ENCODE data around the gene SERPINB10. TPM values are rescaled to one million over a fixed set of nuclear protein-coding genes. Genes with fewer than 3 reads are reported as not detected.
"Not testable (repeated sequence)": the region's sequence is repeated elsewhere in the genome, so short reads cannot be mapped to it uniquely, and the experiment has no call there.

SERPINB10 gene
- total RNA-seq, 1 donor from 2014 or later = not detected

DNA sequence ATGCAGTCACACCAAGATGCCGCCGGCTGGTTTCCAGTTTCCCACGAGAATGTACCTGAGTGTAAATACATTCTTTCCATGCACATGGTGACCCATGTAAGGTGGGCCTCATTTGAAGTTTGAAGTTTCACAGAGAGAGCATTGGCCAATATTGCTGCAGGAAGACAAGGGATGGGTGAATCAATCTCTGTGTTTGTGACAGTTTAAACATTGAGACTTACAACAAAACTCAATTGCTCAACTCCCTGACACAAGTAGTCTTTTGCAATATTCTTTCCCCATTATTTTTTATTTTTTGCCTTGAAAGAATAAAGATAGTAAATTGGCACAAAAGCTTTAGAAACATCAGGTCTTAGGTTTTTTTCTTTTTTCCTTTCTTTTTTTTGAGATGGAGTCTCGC is 15.2 kb upstream of the SERPINB10 start:
- no peak for DNase-seq

DNA sequence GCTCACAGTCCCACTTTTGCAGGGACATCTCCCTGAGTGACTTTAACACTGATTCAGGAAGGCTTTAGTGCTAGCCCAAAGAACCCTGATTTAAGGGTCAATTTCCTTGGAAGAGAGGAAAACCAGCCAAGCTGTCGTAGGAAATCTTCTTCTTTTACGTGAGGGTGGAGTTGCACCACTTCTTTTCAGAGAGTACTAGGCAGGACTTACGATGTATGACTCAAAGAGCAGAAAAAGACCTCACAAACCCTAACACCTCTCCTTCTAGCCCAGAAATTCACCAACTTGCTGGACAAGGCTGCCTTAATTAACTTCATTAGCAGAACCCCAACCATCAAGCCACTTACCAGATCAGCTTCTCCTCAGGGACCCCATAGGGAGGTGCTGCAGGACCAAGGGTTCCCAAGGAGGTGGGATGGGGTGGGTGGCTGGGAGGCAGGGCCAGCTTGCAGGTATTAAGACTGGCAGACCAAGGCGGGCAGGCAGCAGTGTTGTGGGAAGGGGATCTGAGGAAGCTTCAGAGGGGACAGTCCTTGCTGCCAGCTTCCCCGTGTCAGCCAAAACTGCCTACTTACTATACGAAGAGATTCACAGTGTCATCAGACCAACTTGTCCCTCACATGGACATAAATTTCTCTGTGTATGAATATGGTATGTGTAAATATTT is 13.5 kb upstream of the SERPINB10 start:
- no peak for DNase-seq

DNA sequence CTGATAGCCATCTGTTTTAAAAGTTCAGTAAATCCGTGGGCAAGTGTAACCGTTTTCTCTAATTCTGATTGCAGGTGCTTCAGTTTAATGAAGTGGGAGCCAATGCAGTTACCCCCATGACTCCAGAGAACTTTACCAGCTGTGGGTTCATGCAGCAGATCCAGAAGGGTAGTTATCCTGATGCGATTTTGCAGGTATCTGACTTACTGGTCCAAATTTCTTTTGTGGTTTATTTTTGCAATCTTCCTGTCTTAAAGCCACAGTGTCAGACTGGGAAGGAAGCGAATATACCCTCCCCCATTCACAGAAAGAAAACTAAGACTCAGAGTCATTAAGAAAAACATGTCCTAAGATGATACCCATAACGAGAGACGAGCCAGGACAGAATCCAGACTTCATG is 12.6 kb upstream of the SERPINB10 start:
- no peak for DNase-seq

DNA sequence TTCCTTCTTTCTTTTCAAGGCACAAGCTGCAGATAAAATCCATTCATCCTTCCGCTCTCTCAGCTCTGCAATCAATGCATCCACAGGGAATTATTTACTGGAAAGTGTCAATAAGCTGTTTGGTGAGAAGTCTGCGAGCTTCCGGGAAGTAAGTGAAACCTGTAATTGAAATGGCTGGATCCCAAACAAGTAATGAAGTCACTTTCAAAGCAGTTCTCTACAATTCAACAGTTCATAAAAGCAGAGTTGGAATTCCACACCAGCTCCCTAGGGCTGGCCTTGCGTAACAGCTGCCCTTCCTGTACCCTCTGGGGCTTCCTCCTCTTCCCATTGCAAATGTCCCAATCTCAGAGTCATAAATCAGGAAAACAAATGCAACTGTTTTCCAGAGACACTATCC is 10.7 kb upstream of the SERPINB10 start:
- peak; percentile 5 for DNase-seq

DNA sequence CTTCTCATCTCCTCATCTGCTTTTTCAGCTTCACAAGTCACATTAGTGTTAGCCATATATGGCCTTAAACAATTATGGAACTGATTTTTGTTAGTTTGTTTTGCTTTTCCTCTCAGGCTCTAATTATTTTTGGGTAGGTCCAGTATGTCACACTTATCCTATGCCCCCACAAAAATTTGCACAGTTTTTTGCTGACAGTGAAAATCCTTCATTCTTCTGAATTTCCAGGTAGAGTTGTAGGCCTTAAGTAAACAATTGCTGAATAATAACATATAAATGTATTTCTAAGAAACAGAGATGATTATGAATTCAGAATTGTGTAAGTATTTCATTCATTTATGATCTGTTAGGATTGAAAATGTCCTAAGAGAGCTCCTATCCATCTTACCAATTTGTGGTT is 8.6 kb upstream of the SERPINB10 start:
- no peak for DNase-seq

DNA sequence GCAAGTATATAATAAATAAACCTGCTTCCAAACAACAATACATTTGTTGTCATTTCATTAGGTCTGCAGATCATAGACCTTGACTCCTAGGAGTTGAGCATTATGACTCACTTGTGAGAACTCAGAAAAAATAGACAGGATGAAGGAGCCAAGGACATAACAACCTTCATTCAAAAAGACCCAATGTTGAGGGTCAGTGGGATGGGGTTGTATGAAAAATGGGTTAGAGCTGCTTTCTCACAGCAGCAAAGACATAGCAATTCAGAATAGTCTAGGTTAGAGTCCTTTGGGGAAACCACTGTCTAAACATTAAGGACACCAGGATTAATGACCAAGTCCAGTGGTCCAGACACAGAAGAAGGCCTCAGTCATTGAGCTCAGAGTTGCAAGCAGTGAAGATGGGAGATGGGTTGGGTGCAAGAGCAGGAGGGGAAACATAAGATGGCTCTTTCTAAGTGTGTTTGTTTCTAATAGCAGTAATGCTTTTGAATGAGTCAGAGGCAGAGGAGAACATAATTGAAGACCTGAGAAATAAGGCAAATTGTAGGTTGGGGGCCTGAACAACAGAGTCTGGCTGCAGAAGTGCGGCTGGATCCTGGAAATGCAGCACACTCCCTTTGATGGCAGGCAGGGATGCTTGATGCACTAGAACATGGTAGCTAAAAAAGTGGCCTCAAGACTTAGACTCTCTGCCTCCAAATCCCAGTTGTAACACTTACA is 3.7 kb upstream of the SERPINB10 start:
- DNase-seq = no peak

DNA sequence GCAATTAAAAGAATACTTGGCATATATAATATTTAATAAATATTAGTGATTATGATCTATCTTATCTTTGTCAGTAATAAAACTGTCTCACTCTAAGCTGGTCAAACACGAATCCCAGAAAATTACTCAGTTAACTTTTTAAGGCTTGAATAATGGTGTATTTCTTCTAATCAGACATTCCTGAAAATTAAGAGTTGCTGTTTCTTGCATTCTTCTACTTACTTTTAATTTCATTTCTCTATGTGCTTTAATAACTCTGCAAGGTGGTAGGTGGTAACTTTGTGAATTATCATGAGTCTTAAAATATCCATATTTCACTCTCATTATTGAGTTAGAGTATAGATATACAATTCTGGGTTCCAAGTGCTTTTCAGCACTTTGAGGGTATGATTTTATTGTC is 3.1 kb upstream of the SERPINB10 start:
- DNase-seq = no peak

DNA sequence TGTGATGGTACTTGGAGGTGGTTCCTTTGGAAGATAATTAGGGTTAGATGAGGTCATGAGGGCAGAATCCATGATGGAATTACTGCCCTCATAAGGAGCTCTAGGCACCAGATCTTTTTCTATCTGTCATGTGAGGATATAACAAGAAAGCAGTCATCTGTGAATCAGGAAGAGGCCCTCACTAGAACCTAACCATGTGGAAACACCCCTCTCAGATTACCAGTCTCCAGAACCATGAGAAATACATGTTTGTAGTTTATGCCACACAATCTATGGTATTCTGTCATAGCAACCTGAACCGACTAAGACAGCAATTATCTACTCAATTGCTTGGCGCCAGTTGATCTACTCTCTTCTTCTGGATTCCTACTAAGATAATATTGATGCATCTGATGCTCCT is 2.4 kb upstream of the SERPINB10 start:
- DNase-seq = no peak

DNA sequence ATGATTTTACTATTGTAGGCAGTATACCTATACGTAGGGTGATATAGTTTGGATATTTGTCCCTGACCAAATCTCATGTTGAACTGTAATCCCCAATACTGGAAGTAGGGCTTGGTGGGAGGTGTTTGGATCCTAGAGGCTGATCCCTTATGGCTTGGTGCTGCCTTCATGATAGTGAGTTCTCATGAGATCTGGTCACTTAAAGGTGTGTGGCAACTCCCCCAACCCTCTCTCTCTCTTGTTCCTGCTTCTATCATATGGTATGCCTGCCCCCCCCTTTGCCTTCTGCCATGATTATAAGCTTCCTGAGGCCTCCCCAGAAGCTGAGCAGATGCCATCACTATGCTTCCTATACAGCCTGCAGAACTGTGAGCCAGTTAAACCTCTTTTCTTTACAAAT is 1.7 kb upstream of the SERPINB10 start:
- no peak for DNase-seq

DNA sequence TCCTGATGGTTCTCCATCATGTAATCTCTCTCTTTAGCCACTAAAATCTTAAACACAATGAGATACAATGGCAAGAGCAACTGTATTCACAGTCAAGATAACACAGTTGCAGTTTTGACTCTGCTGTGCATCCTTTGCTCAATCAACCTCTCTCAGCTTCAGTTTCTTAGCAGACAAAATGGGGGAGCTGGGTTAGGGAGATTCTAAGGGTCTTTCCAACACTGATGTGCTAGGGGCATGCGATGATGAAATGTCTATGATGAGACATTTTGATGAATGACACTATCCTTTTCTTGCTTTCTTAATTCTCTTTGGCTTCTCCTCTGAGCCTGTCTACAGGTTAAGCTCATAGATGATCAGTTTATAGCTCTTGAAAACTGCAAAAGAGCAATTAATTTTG is 1.1 kb downstream of the SERPINB10 start:
- no peak for DNase-seq

DNA sequence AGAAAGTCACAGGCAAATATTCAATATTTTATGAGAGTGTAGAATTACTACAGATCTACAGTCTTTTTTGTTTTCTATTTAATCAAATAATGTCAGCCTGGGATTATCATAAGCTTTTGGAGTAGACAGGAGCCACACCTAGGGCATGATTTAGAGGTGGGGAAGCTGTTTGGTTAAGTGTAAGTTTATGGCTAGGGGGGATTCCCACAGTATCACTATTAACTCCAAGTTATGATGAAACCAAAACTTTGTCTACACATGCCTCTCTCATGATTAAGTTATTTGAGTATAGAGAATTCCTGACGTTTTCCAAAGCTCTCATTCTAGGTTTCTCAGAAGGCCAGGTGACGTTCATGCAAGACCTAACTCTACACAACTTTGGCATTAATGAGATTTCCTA is 2.1 kb downstream of the SERPINB10 start:
- no peak for DNase-seq

DNA sequence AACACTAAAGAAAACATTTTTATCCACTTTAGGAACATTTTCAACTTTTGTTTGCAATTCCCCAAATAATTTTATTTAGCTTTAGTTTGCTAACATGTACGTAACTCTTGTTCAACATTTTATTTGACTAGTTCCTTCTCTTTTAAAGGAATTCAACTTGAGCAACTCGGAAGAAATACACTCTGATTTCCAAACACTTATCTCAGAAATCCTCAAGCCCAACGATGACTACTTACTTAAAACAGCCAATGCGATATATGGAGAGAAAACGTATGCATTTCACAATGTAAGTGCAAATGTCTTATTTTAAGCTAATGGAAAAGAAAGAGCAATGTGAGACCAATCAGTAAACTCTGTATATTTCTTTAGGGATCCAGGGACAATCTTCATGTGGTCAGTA is 10.1 kb downstream of the SERPINB10 start:
- DNase-seq = no peak

DNA sequence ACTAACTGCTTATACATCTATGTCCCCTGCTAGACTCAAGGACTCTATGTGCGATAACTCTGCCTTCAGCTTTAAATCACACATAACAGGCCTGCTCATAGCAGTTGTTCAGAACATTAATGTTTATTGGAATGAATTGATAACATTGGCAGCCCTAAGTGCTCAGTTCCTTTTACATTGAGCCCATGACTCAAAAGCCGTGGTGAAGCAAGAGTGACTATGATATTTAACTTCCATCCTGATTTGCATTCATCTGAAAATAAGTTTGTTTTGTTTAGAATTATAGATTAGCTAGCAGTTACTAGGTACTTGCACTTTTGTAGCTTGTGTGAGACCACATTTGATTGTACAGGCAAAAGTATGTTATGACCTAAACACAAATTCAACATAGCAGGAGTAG is 14.3 kb downstream of the SERPINB10 start:
- no peak for DNase-seq

DNA sequence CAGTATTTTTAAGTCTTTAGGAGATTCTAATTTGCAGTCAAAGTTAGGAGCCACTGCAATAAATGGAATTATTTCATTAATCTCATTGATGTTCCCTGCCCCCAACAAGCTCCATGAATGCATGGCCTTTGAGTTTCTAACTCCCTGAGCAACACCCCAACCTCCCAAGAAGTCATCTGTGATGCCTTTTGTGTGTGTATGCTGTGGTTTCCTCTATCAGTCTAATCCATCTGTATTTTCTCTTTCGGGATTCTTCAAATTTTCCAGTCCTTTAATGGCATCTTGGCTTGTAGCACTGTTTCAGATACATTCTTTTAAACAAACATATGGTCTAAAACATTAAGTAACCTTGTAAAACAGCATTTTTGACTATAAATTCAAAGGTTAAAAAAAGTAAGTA is 16.8 kb downstream of the SERPINB10 start:
- no peak for DNase-seq

DNA sequence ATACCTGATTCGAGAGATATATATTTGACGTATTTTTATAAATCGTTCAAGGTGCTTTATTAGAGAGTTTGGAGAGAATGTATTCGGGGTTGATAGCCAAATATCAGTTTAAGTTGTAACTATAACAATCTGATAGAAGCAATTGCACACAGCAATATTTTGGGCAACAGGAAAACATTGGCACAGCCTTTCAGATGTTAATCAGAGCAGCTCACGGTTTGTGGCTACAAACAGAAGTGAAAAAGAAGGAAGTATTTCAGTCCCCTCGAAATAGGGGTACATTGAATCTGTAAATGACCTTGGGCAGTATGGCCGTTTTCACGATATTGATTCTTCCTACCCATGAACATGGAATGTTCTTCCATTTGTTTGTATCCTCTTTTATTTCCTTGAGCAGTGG is 20.6 kb downstream of the SERPINB10 start:
- DNase-seq = no peak

DNA sequence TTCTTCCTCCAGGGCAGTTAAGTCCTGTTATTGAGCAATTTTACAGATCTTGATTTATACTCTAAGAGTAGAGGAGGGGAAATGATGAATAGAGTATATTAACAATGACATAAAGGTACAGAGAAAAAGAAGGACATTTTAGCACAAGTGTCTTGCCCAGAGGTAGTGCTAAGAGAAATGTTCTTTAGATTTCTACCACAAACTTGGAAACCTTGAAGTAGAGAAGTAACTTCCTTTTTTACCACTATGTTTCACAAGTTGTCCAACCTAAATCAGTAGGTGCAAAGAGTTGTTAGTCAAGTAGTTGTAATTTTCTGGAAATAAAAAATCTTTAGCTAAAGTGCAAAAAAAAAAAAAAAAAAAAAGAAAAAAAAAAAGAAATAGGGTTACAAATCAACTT is 21.6 kb downstream of the SERPINB10 start:
- not testable (repeated sequence) for DNase-seq

DNA sequence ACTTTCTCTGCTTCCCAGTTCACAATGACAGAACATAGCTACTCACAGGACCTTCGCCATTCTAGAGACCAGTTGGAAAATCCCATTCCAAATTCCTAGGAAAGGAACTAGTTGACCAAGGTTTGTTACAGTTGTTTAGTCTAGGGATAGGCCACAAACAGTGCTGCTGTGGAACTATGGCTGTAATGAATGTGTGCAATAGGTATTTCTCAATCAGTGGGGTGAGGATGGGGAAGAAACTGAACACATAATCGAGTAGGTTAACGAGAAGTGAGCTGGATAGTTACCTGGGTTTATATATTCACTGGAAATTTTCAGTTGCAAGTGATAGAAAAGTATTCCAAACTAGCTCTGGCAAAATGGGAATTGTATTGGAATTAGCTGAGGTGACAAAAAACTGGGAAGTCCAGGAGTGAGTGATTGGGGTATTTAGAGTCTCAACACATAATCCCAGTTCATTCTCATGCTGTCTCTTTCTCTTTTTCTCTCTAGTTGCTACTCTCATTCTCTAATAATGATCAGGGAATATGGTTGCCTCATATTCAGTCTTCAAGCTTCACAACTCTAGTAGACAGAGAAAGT is 23.1 kb downstream of the SERPINB10 start:
- DNase-seq = no peak

DNA sequence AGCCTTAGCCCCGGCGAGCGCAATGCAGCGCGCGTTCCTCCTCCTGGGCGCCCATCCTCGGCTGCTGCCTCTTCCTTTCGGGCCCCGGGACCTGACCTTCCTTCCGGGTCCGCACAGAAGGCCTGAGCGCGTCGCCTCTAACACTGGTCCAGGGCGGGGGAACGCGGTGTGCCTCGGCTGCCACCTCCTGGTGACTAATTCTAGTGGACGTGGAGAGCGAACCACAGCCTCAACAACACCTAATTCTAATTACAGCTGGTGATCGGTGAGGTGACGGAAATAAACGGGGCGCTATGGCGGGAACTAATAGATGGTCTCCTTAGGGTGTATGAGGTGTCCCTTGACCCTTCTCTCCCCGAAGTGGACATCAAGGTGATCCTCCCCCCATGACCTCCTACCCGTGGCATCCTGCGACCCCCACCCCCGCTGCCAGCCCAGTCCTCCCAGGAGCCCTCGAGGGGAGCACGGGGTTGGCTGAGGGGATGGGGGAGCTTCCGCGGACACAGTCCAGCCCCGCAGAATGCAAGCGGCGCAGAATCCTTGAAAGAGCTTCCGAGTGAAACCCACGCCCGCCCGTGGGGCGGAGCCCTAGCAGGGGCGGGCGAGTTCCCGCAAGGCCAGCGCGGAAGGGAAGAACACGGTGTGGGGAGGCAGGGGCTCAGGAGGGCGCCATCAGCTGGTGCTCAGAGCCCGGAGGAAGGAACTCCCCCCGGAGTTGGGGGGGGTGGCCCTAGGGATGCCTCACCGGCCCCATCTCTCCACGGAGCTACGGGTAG is 28.6 kb downstream of the SERPINB10 start:
- DNase-seq = peak; percentile 75

DNA sequence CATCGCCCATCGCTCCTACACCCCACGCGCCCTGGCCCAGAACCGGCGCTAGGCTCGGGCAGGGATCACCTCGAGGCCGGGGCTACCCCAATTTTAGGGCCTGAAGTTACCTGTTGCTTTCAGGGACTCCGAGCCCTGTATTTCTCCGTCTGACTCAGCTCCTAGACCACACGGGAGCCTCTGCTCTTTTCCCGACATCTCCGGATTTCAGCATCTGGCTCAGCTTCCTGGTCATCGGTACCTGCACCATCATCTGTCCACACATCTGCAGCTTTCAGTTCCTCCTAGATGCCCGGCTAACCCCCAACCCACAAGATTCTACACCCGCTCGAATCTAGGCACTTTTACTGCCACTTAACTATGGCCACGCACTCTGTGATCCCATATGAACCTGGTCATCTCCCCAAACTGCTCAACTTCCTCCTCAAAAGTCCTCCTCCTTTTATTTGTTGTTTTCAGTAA is 29.2 kb downstream of the SERPINB10 start:
- DNase-seq = no peak

DNA sequence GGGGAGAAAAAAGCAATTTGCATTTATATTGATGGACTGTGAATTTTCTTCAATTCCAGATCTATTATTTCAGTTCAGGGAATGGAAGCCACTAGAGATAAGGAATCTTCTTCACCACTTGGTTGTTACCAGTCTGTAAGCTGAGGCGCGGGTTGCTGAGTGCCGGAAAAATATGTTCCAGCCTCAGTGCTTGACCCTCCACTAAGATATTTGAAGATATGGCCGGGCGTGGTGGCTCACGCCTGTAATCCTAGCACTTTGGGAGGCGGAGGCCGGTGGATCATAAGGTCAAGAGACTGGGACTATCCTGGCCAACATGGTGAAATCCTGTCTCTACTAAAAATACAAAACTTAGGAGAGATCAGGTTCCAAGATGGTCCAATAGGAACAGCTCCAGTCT is 32.2 kb downstream of the SERPINB10 start:
- no peak for DNase-seq

DNA sequence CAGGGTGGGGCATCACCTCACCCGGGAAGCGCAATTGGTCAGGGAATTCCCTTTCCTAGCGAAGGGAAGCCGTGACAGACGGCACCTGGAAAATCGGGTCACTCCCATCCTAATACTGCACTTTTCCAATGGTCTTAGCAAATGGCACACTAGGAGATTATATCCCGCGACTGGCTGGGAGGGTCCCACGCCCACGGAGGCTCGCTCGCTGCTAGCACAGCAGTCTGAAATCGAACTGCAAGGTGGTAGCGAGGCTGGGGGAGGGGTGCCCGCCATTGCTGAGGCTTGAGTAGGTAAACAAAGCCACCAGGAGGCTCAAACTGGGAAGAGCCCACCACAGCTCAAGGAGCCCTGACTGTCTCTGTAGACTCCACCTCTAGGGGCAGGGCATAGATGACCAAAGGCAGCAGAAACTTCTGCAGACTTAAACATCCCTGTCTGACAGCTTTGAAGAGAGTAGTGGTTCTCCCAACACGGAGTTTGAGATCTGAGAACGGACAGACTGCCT is 32.8 kb downstream of the SERPINB10 start:
- DNase-seq = not testable (repeated sequence)

DNA sequence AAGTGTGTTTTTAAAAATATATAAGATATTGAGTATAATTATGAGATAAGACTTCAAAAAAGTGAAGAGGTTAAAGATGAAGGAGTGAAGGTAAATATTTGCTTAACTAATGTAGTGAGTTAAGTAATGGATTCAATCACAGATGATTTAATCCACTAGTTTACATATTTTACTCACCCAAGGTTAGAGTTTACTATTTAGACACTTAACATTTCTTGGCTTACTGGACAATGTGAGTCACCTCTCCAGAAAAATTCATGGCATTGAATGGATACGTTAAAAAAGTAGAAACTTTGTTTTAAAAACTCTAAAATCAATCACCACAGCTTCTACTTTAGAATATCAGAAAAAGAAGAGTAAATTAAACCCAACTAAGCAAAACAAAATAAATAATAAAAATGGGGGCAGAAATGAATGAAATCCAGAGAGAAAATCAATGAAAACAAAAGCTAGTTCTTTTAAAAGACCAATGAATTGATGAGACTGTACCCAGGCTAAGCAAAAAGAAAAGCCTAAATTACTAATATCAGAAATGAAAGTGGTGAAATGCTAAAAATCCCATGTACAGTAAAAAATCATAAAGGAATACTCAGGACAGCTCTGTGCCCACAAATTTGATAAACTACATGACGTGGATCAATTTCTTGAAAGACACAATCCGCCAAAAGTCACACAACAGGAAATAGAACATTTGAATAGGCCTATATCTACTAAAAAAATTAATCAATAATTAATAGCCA is 39.5 kb downstream of the SERPINB10 start:
- DNase-seq = no peak
